Measurements from ENCODE around the gene ADM.

ADM gene

GRCh38 chr11:10329935-10330334, 25.1 kb downstream of the ADM start:
- no peak overlapping the region for H3K27ac ChIP-seq
- TF ChIP-seq CTCF (conservative IDR thresholded peaks at IDR 0.05; ENCODE audit: low read depth): no peak
- POLR2A ChIA-PET (ENCODE audit: low non-redundant PET): no interaction called here
- CTCF ChIA-PET: no interaction called here
- DNase-seq (ENCODE audit: low spot score): no peak

- ChIA-PET POLR2A (ENCODE audit: low non-redundant PET) (no interaction called here), CTCF (no interaction called here)
- TF ChIP-seq CTCF (conservative IDR thresholded peaks at IDR 0.05; ENCODE audit: low read depth): no peak
- H3K27ac ChIP-seq: no peak overlapping the region
- no peak for DNase-seq (ENCODE audit: low spot score)
Observed at GRCh38 chr11:10331548-10332289, 26.8 kb downstream of the ADM start.

GRCh38 chr11:10333490-10333889, 28.6 kb downstream of the ADM start:
- no peak overlapping the region for H3K27ac ChIP-seq
- no peak for TF ChIP-seq CTCF (conservative IDR thresholded peaks at IDR 0.05; ENCODE audit: low read depth)
- ChIA-PET CTCF (interaction anchor here (0.7 kb wide), 2 partner anchors 19 to 327 kb away, joined by 3 read pairs; no protein-coding TSS in a partner anchor), POLR2A (ENCODE audit: low non-redundant PET) (no interaction called here)
- no peak for DNase-seq (ENCODE audit: low spot score)

- no peak overlapping the region for H3K27ac ChIP-seq
- DNase-seq (ENCODE audit: low spot score): no peak
- ChIA-PET POLR2A (ENCODE audit: low non-redundant PET) (no interaction called here), CTCF (no interaction called here)
- TF ChIP-seq CTCF (conservative IDR thresholded peaks at IDR 0.05; ENCODE audit: low read depth): no peak
Observed at GRCh38 chr11:10338287-10338686, 33.4 kb downstream of the ADM start.

- no peak for DNase-seq (ENCODE audit: low spot score)
- ChIA-PET CTCF (no interaction called here), POLR2A (ENCODE audit: low non-redundant PET) (no interaction called here)
- TF ChIP-seq CTCF (conservative IDR thresholded peaks at IDR 0.05; ENCODE audit: low read depth): no peak
- no peak overlapping the region for H3K27ac ChIP-seq
Observed at GRCh38 chr11:10348650-10349280, 43.9 kb downstream of the ADM start.

GRCh38 chr11:10349281-10349665, 44.4 kb downstream of the ADM start:
- no peak for TF ChIP-seq CTCF (conservative IDR thresholded peaks at IDR 0.05; ENCODE audit: low read depth)
- CTCF ChIA-PET: no interaction called here
- POLR2A ChIA-PET (ENCODE audit: low non-redundant PET): no interaction called here
- no peak for DNase-seq (ENCODE audit: low spot score)
- H3K27ac ChIP-seq: no peak overlapping the region
